Endodermal cell (in vitro differentiated cells): Measurements from ENCODE around the gene IFNL4. TPM values are rescaled to one million over a fixed set of nuclear protein-coding genes. Genes with fewer than 3 reads are reported as not detected.
"Not testable (repeated sequence)": the region's sequence is repeated elsewhere in the genome, so short reads cannot be mapped to it uniquely, and the experiment has no call there.

ENCODE experiments used
- DNase-seq: peaks from one replicate; pipeline ENCODE4 v3.0.0-alpha.2; 2017
- H3K27ac ChIP-seq: 2 replicates; pipeline ENCODE4 v1.5.1; 2013; ENCODE audit warnings: mild to moderate bottlenecking, low read depth, low read length, moderate library complexity
- H3K27me3 ChIP-seq: 2 replicates; pipeline ENCODE4 v1.6.1; 2013; ENCODE audit warnings: mild to moderate bottlenecking, low read length, moderate library complexity; ENCODE audit not compliant: insufficient read depth, control insufficient read depth, poor library complexity, severe bottlenecking
- H3K36me3 ChIP-seq: 2 replicates; pipeline ENCODE4 v1.7.0; 2013; ENCODE audit warnings: mild to moderate bottlenecking, low read length, moderate library complexity; ENCODE audit not compliant: control insufficient read depth, insufficient read depth
- H3K4me1 ChIP-seq: one replicate; pipeline ENCODE4 v1.7.0; 2013; ENCODE audit warnings: low read length; ENCODE audit not compliant: control insufficient read depth, insufficient read depth
- H3K4me3 ChIP-seq: 2 replicates; pipeline ENCODE4 v1.5.1; 2013; ENCODE audit warnings: mild to moderate bottlenecking, low read length, moderate library complexity
- H3K9ac ChIP-seq: 2 replicates; pipeline ENCODE4 v1.6.1; 2013; ENCODE audit warnings: mild to moderate bottlenecking, low read length, moderate library complexity; ENCODE audit not compliant: poor library complexity, severe bottlenecking; ENCODE audit errors: extremely low read depth
- H3K9me3 ChIP-seq: 2 replicates; pipeline ENCODE4 v1.6.1; 2013; ENCODE audit warnings: mild to moderate bottlenecking, low read length, moderate library complexity; ENCODE audit not compliant: control insufficient read depth
- H3K27ac Mint-ChIP-seq: 2 replicates; pipeline ENCODE4 v1.8.0; 2020; ENCODE audit warnings: mixed read lengths
- H3K27me3 Mint-ChIP-seq: 2 replicates; pipeline ENCODE4 v1.8.0; 2021; ENCODE audit warnings: mild to moderate bottlenecking, mixed read lengths; ENCODE audit not compliant: insufficient read depth
- H3K36me3 Mint-ChIP-seq: 2 replicates; pipeline ENCODE4 v1.8.0; 2020; ENCODE audit warnings: low read depth, mixed read lengths
- H3K4me1 Mint-ChIP-seq: 2 replicates; pipeline ENCODE4 v1.8.0; 2020; ENCODE audit warnings: mixed read lengths
- H3K4me3 Mint-ChIP-seq: 2 replicates; pipeline ENCODE4 v1.8.0; 2020; ENCODE audit warnings: mild to moderate bottlenecking, moderate library complexity, mixed read lengths
- H3K9me3 Mint-ChIP-seq: 2 replicates; pipeline ENCODE4 v1.8.0; 2020; ENCODE audit warnings: mild to moderate bottlenecking, mixed read lengths
- CTCF ChIP-seq: fragments of 200-600 bp; sonication (generic); conservative IDR thresholded peaks from 2 replicates; pipeline ENCODE4 v1.5.0; 2021; ENCODE audit warnings: antibody characterized with exemption, mild to moderate bottlenecking
- WGBS, 2 experiments: methylation state at CpG; one replicate each; pipeline versions ENCODE4 v1.1.5 to v1.1.7; 2013; ENCODE audit warnings: missing lambda C conversion rate in 2 of 2, mixed read lengths in 1 of 2; ENCODE audit not compliant: insufficient coverage in 1 of 2, insufficient read length in 1 of 2; 5-methylcytosine and 5-hydroxymethylcytosine counted together
- total RNA-seq, 2 donors: library from RNA; stranded (reverse); fragmentation: NEBNext Ultra II Directional in 1 of 2; extraction: Animal tissue kit (Norgen Biotek cat#: 25700) in 1 of 2; gene quantifications; 2 replicates in 1 of 2; 3 replicates in 1 of 2; pipeline ENCODE4 v1.2.1, GENCODE V29; 2021

Gene IFNL4
- total RNA-seq, 2 donors from 2014 or later: not detected

GRCh38 chr19:39268085-39268484 lies 19.4 kb upstream of the IFNL4 start, which contains the start of gene IFNL2:
Gene IFNL2, plus strand, starts transcription at chr19:39268396. Its CDS starts 173 bp downstream, at chr19:39268569.
- H3K36me3 ChIP-seq, DNase-seq, H3K36me3 Mint-ChIP-seq, H3K9ac ChIP-seq, H3K4me1 Mint-ChIP-seq, H3K27ac ChIP-seq, H3K4me3 Mint-ChIP-seq, H3K9me3 Mint-ChIP-seq, H3K4me3 ChIP-seq, H3K9me3 ChIP-seq, H3K4me1 ChIP-seq, H3K27ac Mint-ChIP-seq: not testable (repeated sequence)
- peaks cover 73% of the 10 kb centered on the region for H3K27me3 Mint-ChIP-seq
- H3K27me3 ChIP-seq: peaks cover 60% of the 10 kb centered on the region
- WGBS, 2 experiments: no CpG with 5 or more reads among the region's 1 CpG

- Mint-ChIP-seq H3K36me3 (no peaks in the 10 kb centered on the region), H3K27ac (no peak overlapping the region), H3K4me1 (no peaks in the 10 kb centered on the region), H3K27me3 (peaks cover 82% of the 10 kb centered on the region), H3K9me3 (no peaks in the 10 kb centered on the region), H3K4me3 (no peak overlapping the region)
- H3K9me3 ChIP-seq: no peaks in the 10 kb centered on the region
- no peak overlapping the region for H3K9ac ChIP-seq
- H3K36me3 ChIP-seq: no peaks in the 10 kb centered on the region
- no peak overlapping the region for H3K27ac ChIP-seq
- H3K27me3 ChIP-seq: peaks cover 76% of the 10 kb centered on the region
- H3K4me1 ChIP-seq: no peaks in the 10 kb centered on the region
- peak; percentile 79 for DNase-seq
- WGBS, 2 experiments: 45 to 46% methylated on average over 35 to 39 of the region's 39 CpGs
- no peak overlapping the region for H3K4me3 ChIP-seq
- TF ChIP-seq CTCF: no peak
Observed at GRCh38 chr19:39265321-39265916, 16.8 kb upstream of the IFNL4 start.

- no peak overlapping the region for H3K4me3 ChIP-seq
- Mint-ChIP-seq H3K27ac (no peak overlapping the region), H3K4me3 (no peak overlapping the region), H3K9me3 (no peaks in the 10 kb centered on the region), H3K4me1 (no peaks in the 10 kb centered on the region), H3K36me3 (no peaks in the 10 kb centered on the region), H3K27me3 (peaks cover 81% of the 10 kb centered on the region)
- peaks cover 78% of the 10 kb centered on the region for H3K27me3 ChIP-seq
- peak; percentile 81 for DNase-seq
- 8% methylated on average over 63 to 102 of the region's 102 CpGs for WGBS, 2 experiments
- H3K9ac ChIP-seq: no peak overlapping the region
- H3K9me3 ChIP-seq: no peaks in the 10 kb centered on the region
- no peaks in the 10 kb centered on the region for H3K36me3 ChIP-seq
- no peak overlapping the region for H3K27ac ChIP-seq
- TF ChIP-seq CTCF: no peak
- no peaks in the 10 kb centered on the region for H3K4me1 ChIP-seq
Observed at GRCh38 chr19:39264306-39265290, 15.9 kb upstream of the IFNL4 start.
